Measurements from ENCODE around the gene PBX3. TPM values are rescaled to one million over a fixed set of nuclear protein-coding genes. Genes with fewer than 3 reads are reported as not detected.

The PBX3 gene
- polyA plus RNA-seq, 1 donor: 20.3 TPM

DNA sequence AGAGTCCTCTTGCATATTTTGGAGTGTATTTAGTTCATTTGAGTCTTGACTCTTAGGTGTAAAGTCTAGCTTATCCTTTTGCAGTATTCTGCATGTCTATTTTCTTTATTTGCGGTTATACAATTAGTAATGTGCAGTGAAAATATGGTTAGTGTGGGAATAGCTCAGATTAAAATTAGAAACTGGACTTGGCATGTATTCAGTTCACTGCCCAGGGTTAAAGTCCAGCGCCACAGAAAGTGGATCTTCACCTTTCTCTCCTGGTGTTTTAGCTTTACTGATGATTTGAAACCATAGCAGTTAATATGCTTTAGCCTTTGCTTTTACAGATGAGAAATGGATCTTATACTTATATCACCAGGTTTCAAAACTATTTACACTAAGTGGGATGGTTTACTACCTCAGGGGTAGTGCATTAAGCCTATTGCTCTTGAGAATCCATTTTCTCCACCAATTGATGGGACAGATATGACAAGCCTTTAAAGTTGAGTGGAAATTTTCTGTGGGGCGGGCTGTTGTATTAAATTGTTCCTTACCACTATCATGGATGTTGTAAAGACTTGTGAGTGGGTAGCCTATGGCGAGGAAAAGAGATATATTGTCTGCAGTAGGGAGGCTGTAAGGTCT, 48.9 kb downstream of the PBX3 start:
- no peak for DNase-seq
- peaks cover 6% of the 10 kb centered on the region for H3K4me1 ChIP-seq (ENCODE audit: control insufficient read depth, insufficient read depth, low read length)
- no peaks in the 10 kb centered on the region for H3K36me3 ChIP-seq (ENCODE audit: control insufficient read depth, insufficient read depth, low read length)
- no peaks in the 10 kb centered on the region for H3K9me3 ChIP-seq (ENCODE audit: control insufficient read depth, low read depth, low read length)
- H3K27me3 ChIP-seq (ENCODE audit: control insufficient read depth, insufficient read depth, low read length): no peaks in the 10 kb centered on the region
- H3K27ac ChIP-seq (ENCODE audit: low read length): no peak overlapping the region
- 100% methylated on average over 1 of the region's 4 CpGs for WGBS (ENCODE audit: insufficient coverage, low lambda C conversion rate)
- H3K4me3 ChIP-seq (ENCODE audit: low read length): no peak overlapping the region

DNA sequence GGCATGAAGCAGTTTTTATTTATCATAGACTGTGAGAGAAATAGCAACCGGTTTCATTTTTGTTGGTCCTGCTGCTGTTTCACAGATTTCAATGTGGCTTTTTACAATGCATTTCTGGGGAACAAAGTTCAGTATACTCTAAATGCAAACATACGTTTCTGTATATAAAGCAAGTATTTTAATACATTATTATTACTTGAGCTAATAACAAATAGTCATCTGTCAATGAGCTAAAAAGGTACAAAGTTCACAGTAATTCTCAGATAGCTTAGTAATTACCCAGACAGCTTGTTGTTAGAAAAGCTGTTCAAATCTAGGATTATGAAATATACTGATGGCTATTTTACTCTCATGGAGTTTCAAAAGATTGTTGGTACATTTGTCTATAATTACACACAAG, 50.8 kb downstream of the PBX3 start:
- WGBS (ENCODE audit: insufficient coverage, low lambda C conversion rate): 0% methylated on average over 1 of the region's 2 CpGs
- Histone ChIP-seq H3K27me3 (ENCODE audit: control insufficient read depth, insufficient read depth, low read length) (no peaks in the 10 kb centered on the region), H3K9me3 (ENCODE audit: control insufficient read depth, low read depth, low read length) (no peaks in the 10 kb centered on the region), H3K27ac (ENCODE audit: low read length) (no peak overlapping the region), H3K4me3 (ENCODE audit: low read length) (no peak overlapping the region), H3K36me3 (ENCODE audit: control insufficient read depth, insufficient read depth, low read length) (no peaks in the 10 kb centered on the region), H3K4me1 (ENCODE audit: control insufficient read depth, insufficient read depth, low read length) (peaks cover 6% of the 10 kb centered on the region)
- DNase-seq: peak; percentile 19 to 69

DNA sequence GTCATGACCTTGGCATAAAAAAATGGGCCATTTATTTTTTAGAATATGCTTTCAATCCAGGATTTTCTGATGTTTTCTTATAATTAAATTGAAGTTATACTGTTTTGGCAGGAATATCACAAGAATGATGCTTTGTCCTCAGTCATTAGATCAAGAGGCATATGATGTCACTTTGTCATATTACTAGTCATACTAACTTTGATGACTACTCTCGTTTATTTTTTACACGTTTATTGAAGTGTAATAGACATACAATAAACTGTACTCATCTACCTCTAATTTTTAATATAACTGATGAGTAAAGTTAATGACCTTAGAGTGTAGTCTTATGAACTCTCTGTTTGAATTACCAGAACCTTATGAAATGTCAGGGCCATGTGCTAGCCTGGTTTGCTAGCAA, 56.4 kb downstream of the PBX3 start:
- Histone ChIP-seq H3K4me3 (ENCODE audit: low read length) (no peak overlapping the region), H3K4me1 (ENCODE audit: control insufficient read depth, insufficient read depth, low read length) (peaks cover 1% of the 10 kb centered on the region), H3K36me3 (ENCODE audit: control insufficient read depth, insufficient read depth, low read length) (no peaks in the 10 kb centered on the region), H3K27me3 (ENCODE audit: control insufficient read depth, insufficient read depth, low read length) (no peaks in the 10 kb centered on the region), H3K27ac (ENCODE audit: low read length) (no peak overlapping the region), H3K9me3 (ENCODE audit: control insufficient read depth, low read depth, low read length) (no peaks in the 10 kb centered on the region)
- no peak for DNase-seq
- 90% methylated on average over 2 of the region's 2 CpGs for WGBS (ENCODE audit: insufficient coverage, low lambda C conversion rate)

DNA sequence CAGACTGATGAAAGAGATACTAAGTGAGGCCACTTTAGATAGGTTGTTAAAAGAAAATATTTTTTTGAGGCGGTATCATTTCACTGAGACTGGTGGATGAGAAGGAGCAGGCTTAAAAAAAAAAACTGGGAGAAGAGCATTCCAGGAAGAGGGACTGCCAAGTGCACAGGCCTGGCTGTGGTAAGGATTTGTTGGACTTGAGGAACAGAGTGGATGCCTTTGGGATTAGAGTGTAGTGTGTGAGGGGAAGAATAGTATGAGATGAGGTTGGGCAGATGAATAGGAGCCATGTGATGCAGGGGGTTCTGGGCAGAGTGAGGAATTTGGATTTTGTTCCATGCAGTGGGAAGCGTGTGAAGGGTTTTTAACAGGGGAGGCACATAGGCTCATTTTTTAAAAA, 57.9 kb downstream of the PBX3 start:
- Histone ChIP-seq H3K4me3 (ENCODE audit: low read length) (no peak overlapping the region), H3K36me3 (ENCODE audit: control insufficient read depth, insufficient read depth, low read length) (no peaks in the 10 kb centered on the region), H3K9me3 (ENCODE audit: control insufficient read depth, low read depth, low read length) (no peaks in the 10 kb centered on the region), H3K4me1 (ENCODE audit: control insufficient read depth, insufficient read depth, low read length) (no peaks in the 10 kb centered on the region), H3K27ac (ENCODE audit: low read length) (no peak overlapping the region), H3K27me3 (ENCODE audit: control insufficient read depth, insufficient read depth, low read length) (no peaks in the 10 kb centered on the region)
- DNase-seq: no peak
- WGBS (ENCODE audit: insufficient coverage, low lambda C conversion rate): no CpG with 5 or more reads among the region's 2 CpGs

DNA sequence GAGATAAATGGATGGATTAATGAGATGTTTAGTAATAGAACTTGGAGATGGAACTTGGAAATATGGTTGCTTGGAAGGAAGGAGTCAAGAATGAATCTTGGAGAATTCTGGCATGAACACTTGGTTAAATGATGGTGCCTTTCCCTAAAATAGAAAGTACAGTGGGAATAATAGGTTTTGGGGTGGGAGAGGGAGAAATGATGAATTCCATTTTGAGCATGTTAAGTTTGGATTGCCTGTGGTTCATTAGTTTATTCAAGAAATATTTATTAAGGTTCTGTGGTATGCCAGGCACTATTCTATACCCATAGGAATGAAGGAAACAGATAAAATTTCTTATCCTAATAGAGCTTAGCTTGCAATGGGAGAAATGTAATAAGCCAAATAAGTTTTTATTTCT, 58.4 kb downstream of the PBX3 start:
- Histone ChIP-seq H3K36me3 (ENCODE audit: control insufficient read depth, insufficient read depth, low read length) (no peaks in the 10 kb centered on the region), H3K4me1 (ENCODE audit: control insufficient read depth, insufficient read depth, low read length) (no peaks in the 10 kb centered on the region), H3K9me3 (ENCODE audit: control insufficient read depth, low read depth, low read length) (no peaks in the 10 kb centered on the region), H3K27me3 (ENCODE audit: control insufficient read depth, insufficient read depth, low read length) (no peaks in the 10 kb centered on the region), H3K4me3 (ENCODE audit: low read length) (no peak overlapping the region), H3K27ac (ENCODE audit: low read length) (no peak overlapping the region)
- no peak for DNase-seq

DNA sequence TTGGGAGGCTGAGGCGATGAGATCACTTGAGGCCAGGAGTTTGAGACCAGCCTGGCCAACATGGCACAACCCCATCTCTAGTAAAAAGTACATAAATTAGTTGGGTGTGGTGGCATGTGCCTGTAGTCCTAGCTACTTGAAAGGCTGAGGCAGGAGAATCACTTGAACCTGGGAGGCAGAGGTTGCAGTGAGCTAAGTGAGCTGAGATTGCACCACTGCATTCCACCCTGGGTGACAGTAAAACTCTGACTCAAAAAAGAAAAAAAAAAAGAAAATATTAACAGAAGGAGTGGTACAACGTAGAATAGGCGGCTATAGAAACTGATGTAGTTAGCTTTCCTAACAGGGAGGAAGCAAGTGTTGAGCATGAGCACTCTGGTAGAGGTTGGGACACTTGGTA, 59.9 kb downstream of the PBX3 start:
- Histone ChIP-seq H3K4me1 (ENCODE audit: control insufficient read depth, insufficient read depth, low read length) (no peaks in the 10 kb centered on the region), H3K36me3 (ENCODE audit: control insufficient read depth, insufficient read depth, low read length) (no peaks in the 10 kb centered on the region), H3K27me3 (ENCODE audit: control insufficient read depth, insufficient read depth, low read length) (no peaks in the 10 kb centered on the region), H3K4me3 (ENCODE audit: low read length) (no peak overlapping the region), H3K27ac (ENCODE audit: low read length) (peak overlapping the region; percentile 48), H3K9me3 (ENCODE audit: control insufficient read depth, low read depth, low read length) (no peaks in the 10 kb centered on the region)
- peak; percentile 57 to 75 for DNase-seq
- WGBS (ENCODE audit: insufficient coverage, low lambda C conversion rate): 54% methylated on average over 2 of the region's 3 CpGs

DNA sequence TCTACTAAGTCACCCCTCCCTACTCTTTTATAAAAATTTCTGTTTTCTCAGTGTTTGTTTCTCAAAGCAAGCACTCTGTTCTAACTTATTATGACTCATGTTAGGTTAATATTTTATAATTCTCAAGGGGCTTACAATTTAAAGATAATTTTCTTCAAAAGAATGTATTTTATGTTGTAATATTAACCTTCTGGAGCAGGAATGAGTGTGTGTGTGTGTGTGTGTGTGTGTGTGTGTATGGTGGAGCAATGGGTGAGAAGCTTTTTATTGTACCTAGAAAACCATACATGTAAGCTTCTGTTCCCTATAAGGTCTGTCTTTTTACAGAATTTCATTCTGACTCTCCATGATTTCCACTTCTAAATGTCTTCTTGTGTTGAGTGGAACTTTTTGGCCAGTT, 63.0 kb downstream of the PBX3 start:
- Histone ChIP-seq H3K4me1 (ENCODE audit: control insufficient read depth, insufficient read depth, low read length) (no peaks in the 10 kb centered on the region), H3K27ac (ENCODE audit: low read length) (no peak overlapping the region)

DNA sequence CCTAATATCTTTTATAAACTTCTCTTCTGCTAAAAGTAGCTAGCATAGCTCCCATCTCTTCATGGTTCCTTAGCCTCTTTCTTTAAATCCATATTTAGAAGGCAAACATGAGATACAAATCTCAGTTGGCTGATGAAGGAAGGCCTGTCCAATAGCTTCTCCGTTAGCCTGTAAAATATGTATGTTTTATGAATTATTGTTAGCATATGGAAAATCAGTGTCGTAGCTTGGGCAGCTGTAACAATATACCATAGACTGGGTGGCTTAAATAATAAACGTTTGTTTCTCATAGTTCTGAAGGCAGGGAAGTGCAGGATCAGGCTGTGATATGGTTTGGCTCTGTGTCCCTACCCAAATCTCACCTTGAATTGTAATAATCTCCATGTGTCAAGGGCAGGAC, 63.8 kb downstream of the PBX3 start:
- no CpG with 5 or more reads among the region's 3 CpGs for WGBS (ENCODE audit: insufficient coverage, low lambda C conversion rate)
- H3K4me3 ChIP-seq (ENCODE audit: low read length): no peak overlapping the region
- no peaks in the 10 kb centered on the region for H3K4me1 ChIP-seq (ENCODE audit: control insufficient read depth, insufficient read depth, low read length)
- H3K27ac ChIP-seq (ENCODE audit: low read length): no peak overlapping the region
- no peak for DNase-seq
- no peaks in the 10 kb centered on the region for H3K9me3 ChIP-seq (ENCODE audit: control insufficient read depth, low read depth, low read length)
- no peaks in the 10 kb centered on the region for H3K36me3 ChIP-seq (ENCODE audit: control insufficient read depth, insufficient read depth, low read length)
- no peaks in the 10 kb centered on the region for H3K27me3 ChIP-seq (ENCODE audit: control insufficient read depth, insufficient read depth, low read length)

More for the DNA sequence above, 63.0 kb downstream of the PBX3 start:
- Histone ChIP-seq H3K9me3 (ENCODE audit: control insufficient read depth, low read depth, low read length) (no peaks in the 10 kb centered on the region), H3K27me3 (ENCODE audit: control insufficient read depth, insufficient read depth, low read length) (no peaks in the 10 kb centered on the region), H3K4me3 (ENCODE audit: low read length) (no peak overlapping the region), H3K36me3 (ENCODE audit: control insufficient read depth, insufficient read depth, low read length) (no peaks in the 10 kb centered on the region)
- no peak for DNase-seq

DNA sequence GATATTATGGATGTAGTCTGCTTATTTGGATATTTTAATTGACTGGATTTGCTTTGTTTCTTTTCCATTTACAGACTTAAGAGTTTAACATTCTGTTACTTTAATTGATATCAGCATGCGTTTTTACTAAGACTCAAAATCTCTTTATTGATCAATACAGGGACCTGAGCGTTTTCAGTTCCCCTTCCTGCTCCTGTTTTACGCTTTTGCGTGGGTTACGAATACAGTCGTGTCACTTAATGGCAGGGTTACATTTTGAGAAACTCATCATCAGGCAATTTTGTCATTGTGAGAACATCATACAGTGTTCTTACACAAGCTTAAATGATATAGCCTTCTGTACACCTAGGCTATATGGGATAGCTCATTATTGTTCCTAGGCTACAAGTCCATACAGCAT, 65.2 kb downstream of the PBX3 start:
- no peak overlapping the region for H3K27ac ChIP-seq (ENCODE audit: low read length)
- no peaks in the 10 kb centered on the region for H3K27me3 ChIP-seq (ENCODE audit: control insufficient read depth, insufficient read depth, low read length)
- 95% methylated on average over 6 of the region's 6 CpGs for WGBS (ENCODE audit: insufficient coverage, low lambda C conversion rate)
- no peaks in the 10 kb centered on the region for H3K4me1 ChIP-seq (ENCODE audit: control insufficient read depth, insufficient read depth, low read length)
- no peaks in the 10 kb centered on the region for H3K9me3 ChIP-seq (ENCODE audit: control insufficient read depth, low read depth, low read length)
- DNase-seq: no peak
- H3K4me3 ChIP-seq (ENCODE audit: low read length): no peak overlapping the region
- no peaks in the 10 kb centered on the region for H3K36me3 ChIP-seq (ENCODE audit: control insufficient read depth, insufficient read depth, low read length)

DNA sequence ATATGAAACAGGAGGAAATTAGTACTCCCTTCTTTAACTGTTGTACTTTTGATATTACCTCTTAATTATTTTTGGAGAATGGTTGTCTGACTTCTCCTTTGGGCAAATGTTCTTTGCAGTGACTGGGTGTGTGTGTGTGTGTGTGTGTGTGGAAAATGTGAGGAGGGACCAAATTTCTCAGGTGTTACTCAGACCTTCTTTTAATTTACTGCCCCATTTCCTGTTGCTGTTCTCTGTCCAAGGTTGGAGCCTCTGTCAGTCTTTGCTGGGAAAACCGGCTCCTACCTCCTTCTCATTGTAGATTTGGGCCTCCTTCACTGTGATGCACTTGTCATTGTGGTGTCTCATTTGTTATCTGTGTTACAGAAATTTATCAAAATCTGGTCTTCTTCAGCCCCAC, 68.4 kb downstream of the PBX3 start:
- WGBS (ENCODE audit: insufficient coverage, low lambda C conversion rate): no CpG with 5 or more reads among the region's 1 CpG
- no peak overlapping the region for H3K4me3 ChIP-seq (ENCODE audit: low read length)
- H3K27ac ChIP-seq (ENCODE audit: low read length): no peak overlapping the region
- no peak for DNase-seq
- no peaks in the 10 kb centered on the region for H3K36me3 ChIP-seq (ENCODE audit: control insufficient read depth, insufficient read depth, low read length)
- no peaks in the 10 kb centered on the region for H3K9me3 ChIP-seq (ENCODE audit: control insufficient read depth, low read depth, low read length)
- H3K27me3 ChIP-seq (ENCODE audit: control insufficient read depth, insufficient read depth, low read length): no peaks in the 10 kb centered on the region
- no peaks in the 10 kb centered on the region for H3K4me1 ChIP-seq (ENCODE audit: control insufficient read depth, insufficient read depth, low read length)

DNA sequence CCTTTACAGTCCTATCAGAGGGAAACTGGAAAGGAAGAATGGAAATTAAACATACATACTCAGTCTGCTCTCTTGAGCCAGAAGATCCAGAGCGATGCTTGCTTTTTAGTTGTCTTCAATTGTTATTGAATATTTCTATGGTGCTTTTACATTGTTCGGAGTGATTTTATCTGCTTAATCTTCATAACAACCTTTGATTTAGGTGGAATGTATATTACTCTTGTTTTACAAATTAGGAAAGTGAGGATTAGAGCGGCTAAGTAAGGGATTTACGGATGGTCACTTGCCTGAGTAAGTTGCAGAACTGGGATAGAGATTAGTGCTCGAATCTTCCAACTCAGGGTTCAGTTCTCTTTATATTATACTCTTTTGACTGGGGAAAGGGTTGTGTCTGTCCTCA, 69.1 kb downstream of the PBX3 start:
- Histone ChIP-seq H3K27me3 (ENCODE audit: control insufficient read depth, insufficient read depth, low read length) (no peaks in the 10 kb centered on the region), H3K4me1 (ENCODE audit: control insufficient read depth, insufficient read depth, low read length) (no peaks in the 10 kb centered on the region), H3K36me3 (ENCODE audit: control insufficient read depth, insufficient read depth, low read length) (no peaks in the 10 kb centered on the region), H3K9me3 (ENCODE audit: control insufficient read depth, low read depth, low read length) (no peaks in the 10 kb centered on the region), H3K27ac (ENCODE audit: low read length) (no peak overlapping the region), H3K4me3 (ENCODE audit: low read length) (no peak overlapping the region)
- WGBS (ENCODE audit: insufficient coverage, low lambda C conversion rate): 100% methylated on average over 2 of the region's 5 CpGs
- no peak for DNase-seq

Data from large intestine (tissue), 3 donors.